ENCODE results near the gene TACR1.

TACR1 gene

GRCh38 chr2:75018162-75018561 is 181.2 kb downstream of the TACR1 start:
- no peak for DNase-seq (ENCODE audit: low spot score)

- no peak for DNase-seq (ENCODE audit: low spot score)
Measured at GRCh38 chr2:75012080-75012479, 187.2 kb downstream of the TACR1 start.

- no peak for DNase-seq (ENCODE audit: low spot score)
Measured at GRCh38 chr2:75010571-75010970, 188.7 kb downstream of the TACR1 start.

DNA sequence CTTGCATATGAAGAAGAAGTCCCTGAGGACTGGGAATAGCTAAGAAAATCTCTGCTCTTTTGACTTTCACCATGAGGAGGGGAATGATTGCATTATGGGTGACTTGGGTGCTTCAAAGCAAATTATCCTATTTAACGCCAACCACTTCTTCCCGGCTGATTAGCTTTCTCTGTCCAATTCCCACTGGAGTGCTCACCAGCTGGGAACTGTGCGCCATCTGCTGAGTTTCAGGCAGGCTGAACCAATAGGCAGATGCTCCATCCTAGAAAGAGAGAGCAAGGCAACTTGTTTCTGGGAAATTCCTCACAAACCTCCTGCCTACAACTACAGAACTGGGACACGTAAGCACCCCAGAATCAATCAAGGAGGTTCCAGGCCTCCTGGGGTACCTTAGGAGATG is 191.5 kb downstream of the TACR1 start:
- DNase-seq (ENCODE audit: low spot score), result no peak

- no peak for DNase-seq (ENCODE audit: low spot score)
Measured at GRCh38 chr2:75007061-75007460, 192.3 kb downstream of the TACR1 start.

DNA sequence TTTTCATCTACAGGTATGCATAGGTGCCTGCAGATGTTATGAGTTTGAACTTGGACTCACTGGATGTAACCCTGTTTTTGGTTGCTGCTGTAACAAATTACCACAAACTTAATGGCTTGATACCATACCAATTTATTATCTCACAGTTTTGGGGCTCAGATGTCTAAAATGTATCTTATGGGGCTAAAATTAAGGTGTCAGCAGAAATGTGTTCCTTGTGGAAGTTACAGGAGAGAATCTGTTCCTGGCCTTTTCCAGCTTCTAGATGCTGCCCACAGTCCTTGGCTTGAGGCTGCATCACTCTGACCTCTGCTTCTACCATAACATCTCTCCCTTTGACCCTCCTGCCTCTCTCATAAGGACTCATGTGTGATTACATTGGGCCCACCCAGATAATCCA is 193.3 kb downstream of the TACR1 start:
- no peak for DNase-seq (ENCODE audit: low spot score)

DNA sequence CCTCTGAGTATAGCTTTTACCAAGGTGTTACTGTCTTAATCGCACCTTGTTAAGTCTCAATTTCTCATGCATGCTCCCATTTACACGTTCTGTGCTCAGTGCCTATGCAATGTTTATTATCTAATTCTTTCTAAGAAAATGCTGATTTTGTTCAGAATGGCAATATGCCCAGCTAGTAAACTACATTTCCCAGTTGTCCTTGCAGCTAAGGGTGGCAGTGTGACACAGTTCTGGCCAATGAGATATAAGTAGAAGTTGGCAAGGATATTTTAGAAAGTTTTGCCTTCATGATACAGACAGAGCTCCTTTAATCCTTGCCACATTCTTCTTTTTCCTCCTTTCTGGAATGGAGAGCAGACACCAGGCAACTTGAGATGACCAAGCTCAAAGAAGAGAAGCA is 195.5 kb downstream of the TACR1 start:
- DNase-seq (ENCODE audit: low spot score), result no peak

GRCh38 chr2:75003276-75003675 is 196.0 kb downstream of the TACR1 start:
- DNase-seq (ENCODE audit: low spot score), result no peak

DNA sequence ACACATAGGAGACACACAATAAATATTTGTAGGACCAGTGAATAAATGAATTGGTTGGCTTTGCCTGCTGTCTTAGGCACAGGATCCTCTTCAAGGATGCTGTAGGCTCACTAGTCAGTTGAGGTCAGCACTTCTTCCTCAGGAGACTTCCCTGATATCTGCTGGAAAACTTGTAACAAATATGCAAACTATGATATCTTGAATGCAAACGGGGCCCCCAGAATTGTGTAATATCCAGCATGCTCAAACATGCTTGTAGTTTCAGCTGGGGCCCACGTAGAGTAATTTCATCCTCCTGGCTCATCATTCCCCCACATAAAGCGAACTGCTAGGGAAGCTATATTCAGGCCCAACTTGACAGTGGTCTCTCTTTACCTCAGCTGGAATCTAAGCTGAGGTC is 197.3 kb downstream of the TACR1 start:
- no peak for DNase-seq (ENCODE audit: low spot score)

DNA sequence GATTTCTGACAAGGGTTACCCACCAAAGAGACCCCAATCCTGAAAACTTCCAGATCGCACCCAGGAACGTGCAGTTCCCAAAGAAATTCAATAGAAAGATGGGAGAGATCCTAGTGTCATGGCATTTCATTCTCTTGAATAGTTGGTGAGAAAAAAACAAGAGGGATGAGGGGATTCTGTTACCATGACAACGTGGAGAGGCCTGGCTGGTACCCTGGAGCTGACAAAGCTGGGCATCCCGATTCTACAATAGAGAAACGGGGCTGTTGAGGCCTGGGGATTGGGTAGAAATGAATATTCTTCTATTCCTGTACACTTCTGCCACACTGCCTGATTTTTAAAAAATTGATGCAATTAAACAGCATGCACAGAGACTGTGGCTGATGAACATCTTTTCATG is 199.9 kb downstream of the TACR1 start:
- DNase-seq (ENCODE audit: low spot score), result no peak
